Measurements from ENCODE around the gene LARGE1.

Gene LARGE1

DNA sequence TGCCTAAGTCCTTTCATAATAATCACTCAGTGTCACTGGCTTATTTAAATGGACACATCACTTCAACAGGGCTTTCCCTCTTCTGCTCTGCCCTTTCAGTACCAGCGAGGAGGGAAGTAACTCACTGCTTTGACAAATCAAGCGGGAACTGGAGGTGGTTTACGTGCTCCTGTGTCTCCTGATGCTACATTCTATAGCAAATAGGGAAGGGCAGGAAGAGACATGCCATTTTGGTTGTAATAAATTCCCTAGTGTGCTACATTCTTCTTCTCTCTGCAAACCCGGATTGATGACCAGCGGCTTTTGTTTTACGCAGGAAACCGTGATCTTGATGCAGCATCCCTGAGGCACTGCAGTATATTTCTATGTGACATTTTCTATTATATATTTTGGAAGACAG, 491.0 kb downstream of the LARGE1 start:
- Histone ChIP-seq H3K36me3 (ENCODE audit: control insufficient read depth in 1 of 2, insufficient read depth in 2 of 2, low read length in 2 of 2) (peaks cover 0 to 26% of the 10 kb centered on the region in 2 donors), H3K4me1 (ENCODE audit: control insufficient read depth in 1 of 2, insufficient read depth in 2 of 2, low read length in 2 of 2) (peaks cover 0 to 10% of the 10 kb centered on the region in 2 donors), H3K27me3 (ENCODE audit: low read depth, low read length) (no peaks in the 10 kb centered on the region), H3K27ac (ENCODE audit: low read length) (no peak overlapping the region), H3K9me3 (ENCODE audit: control insufficient read depth in 1 of 2, low read length in 2 of 2) (no peaks in the 10 kb centered on the region), H3K4me3 (ENCODE audit: low read depth in 1 of 2, low read length in 2 of 2) (no peak overlapping the region)

DNA sequence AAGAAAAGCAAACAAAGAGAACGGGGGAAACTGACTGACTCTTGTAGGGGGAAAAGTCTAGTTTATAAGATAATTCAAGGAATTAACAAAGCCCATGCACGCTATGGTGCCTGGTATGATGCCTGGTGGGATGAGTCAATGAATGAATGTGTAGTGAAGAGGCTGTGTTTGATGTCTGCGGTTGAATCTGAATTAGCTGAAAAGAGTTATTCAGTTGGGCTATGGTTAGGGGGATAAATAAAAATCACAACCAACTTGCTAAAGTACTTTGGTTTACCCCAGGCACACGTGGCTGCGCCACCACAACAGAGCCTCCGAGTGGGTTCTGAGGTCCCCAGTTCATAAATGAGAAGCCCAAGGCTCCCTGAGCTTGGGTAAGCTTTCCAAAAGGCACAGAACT, 492.8 kb downstream of the LARGE1 start:
- peaks cover 0 to 10% of the 10 kb centered on the region in 2 donors for H3K4me1 ChIP-seq (ENCODE audit: control insufficient read depth in 1 of 2, insufficient read depth in 2 of 2, low read length in 2 of 2)
- peaks cover 0 to 29% of the 10 kb centered on the region in 2 donors for H3K36me3 ChIP-seq (ENCODE audit: control insufficient read depth in 1 of 2, insufficient read depth in 2 of 2, low read length in 2 of 2)
- H3K9me3 ChIP-seq (ENCODE audit: control insufficient read depth in 1 of 2, low read length in 2 of 2), result no peaks in the 10 kb centered on the region
- no peak overlapping the region for H3K27ac ChIP-seq (ENCODE audit: low read length)
- no peaks in the 10 kb centered on the region for H3K27me3 ChIP-seq (ENCODE audit: low read depth, low read length)
- H3K4me3 ChIP-seq (ENCODE audit: low read depth in 1 of 2, low read length in 2 of 2), result no peak overlapping the region

DNA sequence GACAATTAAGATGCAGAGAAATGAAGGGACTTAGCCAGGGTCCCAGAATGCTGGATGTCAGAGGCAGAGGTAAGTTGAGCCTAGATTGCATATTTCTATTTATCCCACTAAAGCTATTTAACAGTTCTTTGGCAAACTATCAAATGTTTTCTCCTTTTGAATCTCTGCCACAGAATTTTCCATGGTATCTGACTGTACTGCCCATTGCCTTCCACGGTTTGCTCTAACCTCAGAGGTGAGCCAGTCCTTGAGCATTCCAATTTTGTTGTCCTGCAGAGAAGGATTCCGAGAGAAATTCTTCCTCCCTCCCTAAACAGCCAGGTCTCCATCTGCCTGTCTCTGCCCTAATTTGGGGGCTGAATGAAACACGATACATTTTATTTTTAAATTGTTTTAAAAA, 493.8 kb downstream of the LARGE1 start:
- H3K4me3 ChIP-seq (ENCODE audit: low read depth in 1 of 2, low read length in 2 of 2), result no peak overlapping the region
- peaks cover 0 to 10% of the 10 kb centered on the region in 2 donors for H3K4me1 ChIP-seq (ENCODE audit: control insufficient read depth in 1 of 2, insufficient read depth in 2 of 2, low read length in 2 of 2)
- no peaks in the 10 kb centered on the region for H3K9me3 ChIP-seq (ENCODE audit: control insufficient read depth in 1 of 2, low read length in 2 of 2)
- H3K27me3 ChIP-seq (ENCODE audit: low read depth, low read length), result no peaks in the 10 kb centered on the region
- H3K27ac ChIP-seq (ENCODE audit: low read length), result no peak overlapping the region
- H3K36me3 ChIP-seq (ENCODE audit: control insufficient read depth in 1 of 2, insufficient read depth in 2 of 2, low read length in 2 of 2), result peaks cover 0 to 26% of the 10 kb centered on the region in 2 donors

DNA sequence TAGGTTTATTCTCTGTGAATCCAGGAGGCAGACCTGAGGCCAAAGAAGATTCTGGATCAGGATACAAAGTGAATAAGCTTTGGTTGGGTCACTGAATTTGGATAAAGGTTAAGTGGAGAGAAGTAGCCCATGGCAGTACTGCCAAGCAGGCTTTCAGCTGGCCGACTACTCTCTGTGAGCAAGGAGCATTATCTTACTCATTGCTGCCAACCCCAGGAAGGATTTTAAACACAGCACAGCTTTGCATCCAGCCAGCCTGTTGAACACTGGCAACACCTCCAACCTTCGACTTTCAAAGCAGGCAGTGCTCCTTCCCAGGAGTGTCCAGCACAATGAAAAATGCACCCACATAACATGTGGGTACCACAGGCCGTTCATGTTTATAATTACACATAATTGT, 498.4 kb downstream of the LARGE1 start:
- H3K27ac ChIP-seq (ENCODE audit: low read length), result no peak overlapping the region
- H3K4me3 ChIP-seq (ENCODE audit: low read depth in 1 of 2, low read length in 2 of 2), result no peak overlapping the region
- no peaks in the 10 kb centered on the region for H3K9me3 ChIP-seq (ENCODE audit: control insufficient read depth in 1 of 2, low read length in 2 of 2)
- H3K27me3 ChIP-seq (ENCODE audit: low read depth, low read length), result no peaks in the 10 kb centered on the region
- H3K36me3 ChIP-seq (ENCODE audit: control insufficient read depth in 1 of 2, insufficient read depth in 2 of 2, low read length in 2 of 2), result peaks cover 0 to 7% of the 10 kb centered on the region in 2 donors
- peaks cover 0 to 6% of the 10 kb centered on the region in 2 donors for H3K4me1 ChIP-seq (ENCODE audit: control insufficient read depth in 1 of 2, insufficient read depth in 2 of 2, low read length in 2 of 2)

DNA sequence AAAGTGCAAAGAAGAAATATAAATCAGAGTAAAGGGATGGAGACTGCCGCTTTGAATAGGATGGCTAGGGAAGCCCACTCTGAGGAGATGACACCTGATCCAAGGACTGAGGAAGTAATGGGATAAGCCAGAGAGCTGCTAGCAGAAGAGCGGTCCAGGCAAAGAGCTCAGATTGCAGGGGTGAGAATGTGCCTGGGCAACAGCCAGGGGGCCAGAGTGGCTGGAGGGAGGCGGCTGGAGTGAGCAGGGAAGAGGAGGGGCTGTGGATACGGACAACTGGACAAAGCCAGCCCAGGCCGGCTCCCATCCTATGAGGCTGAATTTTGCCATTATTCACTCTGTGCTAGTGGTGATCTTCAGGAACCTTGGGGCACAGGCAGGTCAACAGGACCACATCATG, 501.8 kb downstream of the LARGE1 start:
- no peaks in the 10 kb centered on the region for H3K4me1 ChIP-seq (ENCODE audit: control insufficient read depth in 1 of 2, insufficient read depth in 2 of 2, low read length in 2 of 2)
- no peaks in the 10 kb centered on the region for H3K27me3 ChIP-seq (ENCODE audit: low read depth, low read length)
- no peak overlapping the region for H3K4me3 ChIP-seq (ENCODE audit: low read depth in 1 of 2, low read length in 2 of 2)
- H3K27ac ChIP-seq (ENCODE audit: low read length), result no peak overlapping the region
- no peaks in the 10 kb centered on the region for H3K9me3 ChIP-seq (ENCODE audit: control insufficient read depth in 1 of 2, low read length in 2 of 2)
- H3K36me3 ChIP-seq (ENCODE audit: control insufficient read depth in 1 of 2, insufficient read depth in 2 of 2, low read length in 2 of 2), result peaks cover 0 to 7% of the 10 kb centered on the region in 2 donors

DNA sequence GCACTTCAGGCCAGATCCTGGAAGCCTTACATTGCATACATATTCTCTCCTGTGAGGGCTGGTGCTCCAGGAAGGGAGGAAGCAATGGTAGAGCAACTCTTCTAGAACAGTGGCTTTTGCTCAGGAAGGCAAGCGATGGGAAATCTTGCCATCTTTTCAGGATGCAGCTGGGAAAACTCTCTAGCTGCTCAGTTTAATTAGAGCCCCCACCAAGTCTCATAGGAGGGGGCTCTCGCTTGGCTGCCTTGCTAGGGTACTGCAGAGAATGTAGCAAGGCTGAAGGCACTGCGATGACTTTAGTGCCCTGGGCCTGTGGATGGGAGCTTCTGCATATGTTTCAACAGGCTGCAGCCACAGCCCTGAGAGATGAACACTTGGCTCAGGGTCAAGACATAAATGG, 504.9 kb downstream of the LARGE1 start:
- Histone ChIP-seq H3K9me3 (ENCODE audit: control insufficient read depth in 1 of 2, low read length in 2 of 2) (no peaks in the 10 kb centered on the region), H3K4me3 (ENCODE audit: low read depth in 1 of 2, low read length in 2 of 2) (no peak overlapping the region), H3K4me1 (ENCODE audit: control insufficient read depth in 1 of 2, insufficient read depth in 2 of 2, low read length in 2 of 2) (no peaks in the 10 kb centered on the region), H3K36me3 (ENCODE audit: control insufficient read depth in 1 of 2, insufficient read depth in 2 of 2, low read length in 2 of 2) (no peaks in the 10 kb centered on the region), H3K27me3 (ENCODE audit: low read depth, low read length) (no peaks in the 10 kb centered on the region), H3K27ac (ENCODE audit: low read length) (no peak overlapping the region)

DNA sequence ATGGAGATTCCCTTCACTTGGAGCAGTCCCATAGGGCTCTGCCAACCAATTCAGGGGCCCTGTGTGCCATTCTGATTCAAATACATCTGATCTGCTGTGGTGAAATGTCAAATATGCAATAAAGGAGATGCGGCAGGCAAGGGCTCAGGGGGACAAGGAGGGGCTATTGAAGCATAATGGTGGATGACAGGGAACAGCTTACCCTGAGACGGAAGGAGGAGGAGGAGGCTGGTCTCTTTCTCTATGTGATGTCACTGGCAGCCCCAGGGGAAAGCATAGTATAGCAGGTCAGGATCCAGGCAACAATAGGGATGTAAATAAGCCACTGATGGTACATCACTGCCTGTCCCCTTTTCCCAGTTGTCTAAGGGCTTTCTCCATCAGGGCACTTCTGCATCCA, 511.2 kb downstream of the LARGE1 start:
- no peak overlapping the region for H3K27ac ChIP-seq (ENCODE audit: low read length)
- H3K27me3 ChIP-seq (ENCODE audit: low read depth, low read length), result no peaks in the 10 kb centered on the region
- no peaks in the 10 kb centered on the region for H3K9me3 ChIP-seq (ENCODE audit: control insufficient read depth in 1 of 2, low read length in 2 of 2)

DNA sequence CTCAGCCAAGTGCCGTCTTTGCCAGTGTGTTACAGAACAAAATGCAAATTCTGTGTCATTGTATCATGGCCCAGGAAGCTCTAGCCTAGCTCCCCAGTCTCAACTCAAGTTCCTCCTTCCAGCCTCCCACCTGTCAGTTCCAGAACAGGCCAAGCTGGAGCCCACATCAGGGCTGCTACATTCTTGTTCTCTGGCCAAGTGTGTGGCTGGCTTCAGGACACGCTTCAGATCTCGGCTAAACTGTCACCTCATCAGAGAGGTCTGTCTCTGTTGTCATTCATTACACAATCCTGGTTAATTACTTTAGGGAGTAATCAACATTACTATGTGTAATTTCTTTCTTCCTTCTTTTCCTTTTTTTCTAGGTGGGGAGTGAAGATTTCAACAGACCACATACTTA, 515.1 kb downstream of the LARGE1 start:
- Histone ChIP-seq H3K4me3 (ENCODE audit: low read depth in 1 of 2, low read length in 2 of 2) (no peak overlapping the region), H3K36me3 (ENCODE audit: control insufficient read depth in 1 of 2, insufficient read depth in 2 of 2, low read length in 2 of 2) (no peaks in the 10 kb centered on the region), H3K27me3 (ENCODE audit: low read depth, low read length) (no peaks in the 10 kb centered on the region), H3K27ac (ENCODE audit: low read length) (no peak overlapping the region), H3K9me3 (ENCODE audit: control insufficient read depth in 1 of 2, low read length in 2 of 2) (no peaks in the 10 kb centered on the region), H3K4me1 (ENCODE audit: control insufficient read depth in 1 of 2, insufficient read depth in 2 of 2, low read length in 2 of 2) (no peaks in the 10 kb centered on the region)

More for the DNA sequence above, 511.2 kb downstream of the LARGE1 start:
- Histone ChIP-seq H3K4me3 (ENCODE audit: low read depth in 1 of 2, low read length in 2 of 2) (no peak overlapping the region), H3K4me1 (ENCODE audit: control insufficient read depth in 1 of 2, insufficient read depth in 2 of 2, low read length in 2 of 2) (no peaks in the 10 kb centered on the region), H3K36me3 (ENCODE audit: control insufficient read depth in 1 of 2, insufficient read depth in 2 of 2, low read length in 2 of 2) (no peaks in the 10 kb centered on the region)

DNA sequence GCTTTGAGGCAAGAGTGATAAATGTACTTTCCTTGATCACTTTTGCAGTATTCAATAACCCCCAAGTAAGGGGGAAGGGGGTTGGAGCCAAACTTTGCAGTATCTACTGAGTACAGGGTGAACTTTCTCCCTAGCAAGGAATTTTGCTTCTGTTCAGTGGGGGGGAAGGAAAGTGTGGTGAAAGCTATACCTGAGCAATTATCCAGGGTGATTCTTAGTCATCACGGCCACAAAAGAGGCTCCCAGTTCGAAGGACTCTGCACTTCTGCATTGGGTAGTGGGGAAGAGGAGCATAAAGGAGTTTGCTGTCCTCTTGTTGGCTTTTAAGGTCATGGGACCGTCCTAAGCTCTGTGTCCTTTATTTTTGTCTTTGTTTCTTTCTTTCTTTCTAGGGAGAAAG, 515.6 kb downstream of the LARGE1 start:
- Histone ChIP-seq H3K4me1 (ENCODE audit: control insufficient read depth in 1 of 2, insufficient read depth in 2 of 2, low read length in 2 of 2) (no peaks in the 10 kb centered on the region), H3K27me3 (ENCODE audit: low read depth, low read length) (no peaks in the 10 kb centered on the region), H3K27ac (ENCODE audit: low read length) (no peak overlapping the region), H3K4me3 (ENCODE audit: low read depth in 1 of 2, low read length in 2 of 2) (no peak overlapping the region), H3K9me3 (ENCODE audit: control insufficient read depth in 1 of 2, low read length in 2 of 2) (no peaks in the 10 kb centered on the region), H3K36me3 (ENCODE audit: control insufficient read depth in 1 of 2, insufficient read depth in 2 of 2, low read length in 2 of 2) (no peaks in the 10 kb centered on the region)

DNA sequence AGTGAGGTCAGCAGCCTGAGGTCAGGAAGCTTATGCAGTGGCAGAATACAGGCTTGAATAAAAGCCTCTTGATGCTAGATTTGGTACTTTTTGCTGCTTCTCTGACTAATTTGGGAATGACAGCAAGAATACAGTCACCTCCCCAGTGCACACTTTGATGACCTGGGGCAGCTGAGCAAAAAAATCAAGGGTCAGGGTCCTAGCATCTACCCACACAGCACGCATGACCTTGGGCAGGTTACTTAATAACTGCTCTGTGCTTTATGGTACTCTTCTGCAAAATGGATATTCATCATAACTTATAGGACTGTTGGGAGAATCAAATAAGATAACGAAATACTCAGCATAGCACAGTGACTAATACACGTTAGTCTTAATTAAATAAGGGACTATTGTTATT, 518.0 kb downstream of the LARGE1 start:
- no peaks in the 10 kb centered on the region for H3K9me3 ChIP-seq (ENCODE audit: control insufficient read depth in 1 of 2, low read length in 2 of 2)
- H3K4me3 ChIP-seq (ENCODE audit: low read depth in 1 of 2, low read length in 2 of 2), result no peak overlapping the region
- no peak overlapping the region for H3K27ac ChIP-seq (ENCODE audit: low read length)
- no peaks in the 10 kb centered on the region for H3K4me1 ChIP-seq (ENCODE audit: control insufficient read depth in 1 of 2, insufficient read depth in 2 of 2, low read length in 2 of 2)
- H3K27me3 ChIP-seq (ENCODE audit: low read depth, low read length), result no peaks in the 10 kb centered on the region
- no peaks in the 10 kb centered on the region for H3K36me3 ChIP-seq (ENCODE audit: control insufficient read depth in 1 of 2, insufficient read depth in 2 of 2, low read length in 2 of 2)

DNA sequence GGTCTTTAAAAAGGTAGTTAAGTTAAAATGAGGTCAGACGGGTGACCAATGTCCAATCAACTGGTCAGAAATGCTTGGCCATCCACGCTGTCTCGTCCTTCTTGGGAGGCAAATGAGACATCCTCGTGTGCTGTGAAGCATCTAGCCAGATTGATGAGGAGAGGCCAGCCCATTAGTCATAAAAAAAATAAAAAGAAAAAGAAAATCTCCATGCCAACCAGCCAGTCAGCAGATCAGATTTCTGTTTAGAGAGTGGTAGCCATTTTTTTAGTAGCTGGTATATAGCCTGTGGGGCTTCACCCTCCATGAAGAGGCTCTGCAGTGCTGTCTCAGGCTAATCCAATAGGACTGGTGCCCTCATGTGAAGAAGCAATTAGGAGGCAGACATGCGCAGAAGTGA, 519.0 kb downstream of the LARGE1 start:
- H3K4me1 ChIP-seq (ENCODE audit: control insufficient read depth in 1 of 2, insufficient read depth in 2 of 2, low read length in 2 of 2), result no peaks in the 10 kb centered on the region
- H3K27ac ChIP-seq (ENCODE audit: low read length), result no peak overlapping the region
- no peaks in the 10 kb centered on the region for H3K27me3 ChIP-seq (ENCODE audit: low read depth, low read length)
- H3K9me3 ChIP-seq (ENCODE audit: control insufficient read depth in 1 of 2, low read length in 2 of 2), result no peaks in the 10 kb centered on the region
- H3K4me3 ChIP-seq (ENCODE audit: low read depth in 1 of 2, low read length in 2 of 2), result no peak overlapping the region
- no peaks in the 10 kb centered on the region for H3K36me3 ChIP-seq (ENCODE audit: control insufficient read depth in 1 of 2, insufficient read depth in 2 of 2, low read length in 2 of 2)

DNA sequence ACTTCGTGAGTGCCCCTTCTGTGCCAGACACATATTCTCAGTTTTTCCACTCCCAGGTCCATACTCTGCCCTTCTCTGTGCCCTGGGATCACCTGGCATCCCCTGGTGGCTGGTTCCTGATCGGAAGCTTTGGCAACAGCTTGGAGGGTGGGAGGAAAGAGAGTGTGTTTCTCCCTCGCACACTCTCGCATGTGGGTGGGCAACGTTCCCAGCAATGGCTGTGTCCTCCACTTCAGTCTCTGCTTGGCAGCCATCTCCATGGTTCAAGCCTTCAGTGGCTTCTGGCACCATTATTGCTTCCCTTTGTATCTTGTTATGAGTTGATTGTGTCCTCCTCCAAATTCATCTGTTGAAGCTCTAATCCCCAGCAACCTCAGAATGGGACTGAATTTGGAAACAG, 519.4 kb downstream of the LARGE1 start:
- Histone ChIP-seq H3K27ac (ENCODE audit: low read length) (no peak overlapping the region), H3K27me3 (ENCODE audit: low read depth, low read length) (no peaks in the 10 kb centered on the region), H3K4me1 (ENCODE audit: control insufficient read depth in 1 of 2, insufficient read depth in 2 of 2, low read length in 2 of 2) (no peaks in the 10 kb centered on the region), H3K4me3 (ENCODE audit: low read depth in 1 of 2, low read length in 2 of 2) (no peak overlapping the region), H3K9me3 (ENCODE audit: control insufficient read depth in 1 of 2, low read length in 2 of 2) (no peaks in the 10 kb centered on the region), H3K36me3 (ENCODE audit: control insufficient read depth in 1 of 2, insufficient read depth in 2 of 2, low read length in 2 of 2) (no peaks in the 10 kb centered on the region)
